ENCODE measurements around the gene LTBP3.
A peak's percentile ranks its signal among the peaks of the same experiment; 100 is the strongest.

LTBP3 gene

GRCh38 chr11:65500387-65501185 lies 57.6 kb downstream of the LTBP3 start:
- no peak for DNase-seq (ENCODE audit: low spot score)
- TF ChIP-seq, protein P1, sequence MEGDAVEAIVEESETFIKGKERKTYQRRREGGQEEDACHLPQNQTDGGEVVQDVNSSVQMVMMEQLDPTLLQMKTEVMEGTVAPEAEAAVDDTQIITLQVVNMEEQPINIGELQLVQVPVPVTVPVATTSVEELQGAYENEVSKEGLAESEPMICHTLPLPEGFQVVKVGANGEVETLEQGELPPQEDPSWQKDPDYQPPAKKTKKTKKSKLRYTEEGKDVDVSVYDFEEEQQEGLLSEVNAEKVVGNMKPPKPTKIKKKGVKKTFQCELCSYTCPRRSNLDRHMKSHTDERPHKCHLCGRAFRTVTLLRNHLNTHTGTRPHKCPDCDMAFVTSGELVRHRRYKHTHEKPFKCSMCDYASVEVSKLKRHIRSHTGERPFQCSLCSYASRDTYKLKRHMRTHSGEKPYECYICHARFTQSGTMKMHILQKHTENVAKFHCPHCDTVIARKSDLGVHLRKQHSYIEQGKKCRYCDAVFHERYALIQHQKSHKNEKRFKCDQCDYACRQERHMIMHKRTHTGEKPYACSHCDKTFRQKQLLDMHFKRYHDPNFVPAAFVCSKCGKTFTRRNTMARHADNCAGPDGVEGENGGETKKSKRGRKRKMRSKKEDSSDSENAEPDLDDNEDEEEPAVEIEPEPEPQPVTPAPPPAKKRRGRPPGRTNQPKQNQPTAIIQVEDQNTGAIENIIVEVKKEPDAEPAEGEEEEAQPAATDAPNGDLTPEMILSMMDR (IDR thresholded peaks at IDR 0.05; ENCODE audit: extremely low read depth, missing control alignments) = no peak

- TF ChIP-seq, protein P1 (IDR thresholded peaks at IDR 0.05; ENCODE audit: extremely low read depth, missing control alignments) = no peak
Measured at GRCh38 chr11:65499713-65500386, 58.3 kb downstream of the LTBP3 start.

GRCh38 chr11:65498977-65499712 lies 59.0 kb downstream of the LTBP3 start, which contains the start of gene MALAT1:
Gene MALAT1 (plus strand): TSS chr11:65499045.
- TF ChIP-seq, protein P1 (IDR thresholded peaks at IDR 0.05; ENCODE audit: extremely low read depth, missing control alignments) = no peak
- DNase-seq (ENCODE audit: low spot score) = peak; percentile 68

More at GRCh38 chr11:65499713-65500386, 58.3 kb downstream of the LTBP3 start:
- DNase-seq (ENCODE audit: low spot score) = no peak

DNA sequence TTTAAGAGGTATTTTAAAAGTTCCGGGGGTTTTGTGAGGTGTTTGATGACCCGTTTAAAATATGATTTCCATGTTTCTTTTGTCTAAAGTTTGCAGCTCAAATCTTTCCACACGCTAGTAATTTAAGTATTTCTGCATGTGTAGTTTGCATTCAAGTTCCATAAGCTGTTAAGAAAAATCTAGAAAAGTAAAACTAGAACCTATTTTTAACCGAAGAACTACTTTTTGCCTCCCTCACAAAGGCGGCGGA lies 59.5 kb downstream of the LTBP3 start:
- DNase-seq (ENCODE audit: low spot score) = no peak
- TF ChIP-seq, protein P1 (IDR thresholded peaks at IDR 0.05; ENCODE audit: extremely low read depth, missing control alignments) = no peak

- TF ChIP-seq, protein P1 (IDR thresholded peaks at IDR 0.05; ENCODE audit: extremely low read depth, missing control alignments) = no peak
- DNase-seq (ENCODE audit: low spot score) = no peak
Measured at GRCh38 chr11:65498042-65498726, 60.0 kb downstream of the LTBP3 start.

DNA sequence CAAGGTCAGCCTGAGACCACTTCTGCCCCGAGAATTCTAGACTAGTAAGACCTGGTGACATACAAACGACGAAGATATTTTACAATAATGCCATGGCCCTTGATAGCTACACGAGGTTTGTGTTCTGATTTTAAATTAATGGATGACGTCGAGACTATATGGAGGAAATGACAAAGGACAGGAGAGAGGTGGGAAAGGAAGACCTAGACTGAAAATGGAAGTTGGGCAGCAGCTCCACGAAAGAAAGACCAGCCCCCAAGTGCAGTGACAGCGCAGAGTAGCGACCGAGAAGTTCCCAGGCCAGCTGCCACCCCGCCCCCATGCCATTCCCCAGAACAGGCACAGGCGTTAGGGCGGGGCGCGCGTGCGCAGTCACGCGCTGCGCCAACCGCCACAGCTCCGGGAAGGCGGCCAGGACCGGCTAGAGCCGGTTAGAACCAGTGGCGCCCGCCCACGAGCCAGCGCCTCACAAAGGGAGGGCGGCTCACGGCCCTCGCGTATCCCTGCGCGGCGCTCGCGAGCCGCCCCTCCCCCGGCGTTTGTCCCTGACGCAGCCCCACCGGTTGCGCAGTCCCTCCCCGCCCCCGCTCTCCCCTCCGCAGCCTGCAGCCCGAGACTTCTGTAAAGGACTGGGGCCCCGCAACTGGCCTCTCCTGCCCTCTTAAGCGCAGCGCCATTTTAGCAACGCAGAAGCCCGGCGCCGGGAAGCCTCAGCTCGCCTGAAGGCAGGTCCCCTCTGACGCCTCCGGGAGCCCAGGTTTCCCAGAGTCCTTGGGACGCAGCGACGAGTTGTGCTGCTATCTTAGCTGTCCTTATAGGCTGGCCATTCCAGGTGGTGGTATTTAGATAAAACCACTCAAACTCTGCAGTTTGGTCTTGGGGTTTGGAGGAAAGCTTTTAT lies 60.8 kb downstream of the LTBP3 start:
- DNase-seq (ENCODE audit: low spot score) = peak; percentile 88
- TF ChIP-seq, protein P1 (IDR thresholded peaks at IDR 0.05; ENCODE audit: extremely low read depth, missing control alignments) = no peak

All from GM20000 (cell line).